Lower lobe of right lung (tissue), 2 donors: ENCODE results near the gene MUC21. TPM values are rescaled to one million over a fixed set of nuclear protein-coding genes. Genes with fewer than 3 reads are reported as not detected.

Experiments used
- ATAC-seq, 2 donors: fragments of 200-7000 bp; cut with Tn5 transposase; one replicate each; pipeline ENCODE4 v1.9.1; 2020 to 2022; ENCODE audit warnings: mild to moderate bottlenecking in 2 of 2, moderate library complexity in 2 of 2
- DNase-seq: peaks from one replicate; pipeline ENCODE4 v3.0.0-alpha.2; 2020
- H3K27ac ChIP-seq: fragments of 200-600 bp; one replicate; pipeline ENCODE4 v1.8.0; 2022
- H3K27me3 ChIP-seq: fragments of 200-600 bp; one replicate; pipeline ENCODE4 v1.8.0; 2022; ENCODE audit warnings: low read depth
- H3K36me3 ChIP-seq: fragments of 200-600 bp; one replicate; pipeline ENCODE4 v1.8.0; 2022; ENCODE audit warnings: mild to moderate bottlenecking
- H3K4me1 ChIP-seq: fragments of 200-600 bp; one replicate; pipeline ENCODE4 v1.8.0; 2022
- H3K4me3 ChIP-seq: fragments of 200-600 bp; one replicate; pipeline ENCODE4 v1.8.0; 2022; ENCODE audit warnings: mild to moderate bottlenecking
- H3K9me3 ChIP-seq: fragments of 200-600 bp; one replicate; pipeline ENCODE4 v1.8.0; 2022
- CTCF ChIP-seq: fragments of 200-600 bp; IDR thresholded peaks from one replicate; pipeline ENCODE4 v1.8.0; 2022; ENCODE audit warnings: antibody characterized with exemption, mild to moderate bottlenecking
- intact Hi-C: fragments of 100-400 bp; cut with DNase I; formaldehyde crosslinking; loops from one replicate; pipeline ENCODE4 v1.11.0; 2022
- total RNA-seq: library from RNA; stranded (reverse); fragmentation: NEBNext Ultra II Directional; extraction: Animal tissue kit (Norgen Biotek cat#: 25700); gene quantifications from one replicate; pipeline ENCODE4 v1.2.1, GENCODE V29; 2021
- donor health status: DM: no; HTN: yes; CAD: no; lungs with severe emphysema.

MUC21 gene
- total RNA-seq, 1 donor from 2014 or later = 3.8 TPM

- H3K9me3 ChIP-seq = no peaks in the 10 kb centered on the region
- DNase-seq (no peak), ATAC-seq (peak; percentile 80 to 90)
- no peaks in the 10 kb centered on the region for H3K27me3 ChIP-seq
- intact Hi-C loops = no loop called here
- TF ChIP-seq CTCF = no peak
- no peak overlapping the region for H3K4me3 ChIP-seq
- no peak overlapping the region for H3K27ac ChIP-seq
- peaks cover 21% of the 10 kb centered on the region for H3K4me1 ChIP-seq
- no peaks in the 10 kb centered on the region for H3K36me3 ChIP-seq
Observed at GRCh38 chr6:30960907-30961673, 22.4 kb upstream of the MUC21 start.

- Histone ChIP-seq H3K9me3 (no peaks in the 10 kb centered on the region), H3K27me3 (no peaks in the 10 kb centered on the region), H3K4me3 (no peak overlapping the region), H3K4me1 (peaks cover 18% of the 10 kb centered on the region), H3K36me3 (no peaks in the 10 kb centered on the region), H3K27ac (no peak overlapping the region)
- TF ChIP-seq CTCF = no peak
- no peak for ATAC-seq
- no peak for DNase-seq
- intact Hi-C loops = no loop called here
Observed at GRCh38 chr6:30962716-30963115, 20.8 kb upstream of the MUC21 start.

DNA sequence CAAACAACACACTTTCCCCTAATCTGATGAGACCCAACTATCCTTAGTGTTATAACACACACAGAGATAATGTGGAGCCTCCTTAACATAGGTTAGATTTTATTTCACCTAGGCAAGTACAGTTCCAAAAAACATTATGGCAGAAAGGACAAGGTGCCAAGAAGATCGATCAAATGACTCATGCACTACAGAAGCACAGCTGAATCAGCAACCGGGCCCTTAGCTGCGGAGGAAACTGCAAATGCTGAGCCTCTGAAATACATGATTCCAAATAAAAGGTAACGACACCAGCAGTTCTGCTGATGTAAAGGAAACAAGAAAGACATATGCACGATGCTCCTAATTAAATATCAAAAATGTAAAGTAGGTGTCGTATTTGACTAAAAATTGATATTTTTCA, 19.9 kb upstream of the MUC21 start:
- DNase-seq (no peak), ATAC-seq (no peak)
- H3K4me1 ChIP-seq = peaks cover 18% of the 10 kb centered on the region
- TF ChIP-seq CTCF = no peak
- H3K9me3 ChIP-seq = no peaks in the 10 kb centered on the region
- intact Hi-C loops = no loop called here
- H3K27me3 ChIP-seq = no peaks in the 10 kb centered on the region
- H3K4me3 ChIP-seq = no peak overlapping the region
- no peaks in the 10 kb centered on the region for H3K36me3 ChIP-seq
- no peak overlapping the region for H3K27ac ChIP-seq

DNA sequence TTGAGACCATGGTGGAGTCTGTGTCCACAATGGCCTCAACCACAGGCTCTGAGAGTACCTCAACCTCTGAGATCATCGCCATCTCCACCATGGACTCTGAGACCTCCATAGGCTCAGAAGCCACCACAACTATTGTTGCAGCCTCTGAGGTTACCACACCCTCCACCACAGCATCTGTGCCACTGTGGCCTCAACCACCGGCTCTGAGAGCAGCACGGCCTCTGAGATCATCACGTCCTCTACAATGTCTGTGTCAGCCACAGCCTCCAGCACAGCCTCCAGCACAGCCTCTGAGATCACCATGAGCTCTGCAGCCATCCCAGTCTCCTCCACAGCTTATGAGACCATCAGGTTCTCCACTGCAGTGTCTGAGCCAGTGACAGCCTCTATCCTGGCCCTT, 19.4 kb upstream of the MUC21 start:
- intact Hi-C loops = no loop called here
- ATAC-seq = peak in 1 of 2 donors; percentile 27
- Histone ChIP-seq H3K36me3 (no peaks in the 10 kb centered on the region), H3K9me3 (no peaks in the 10 kb centered on the region), H3K27ac (no peak overlapping the region), H3K27me3 (no peaks in the 10 kb centered on the region), H3K4me1 (peaks cover 18% of the 10 kb centered on the region), H3K4me3 (no peak overlapping the region)
- no peak for DNase-seq
- no peak for TF ChIP-seq CTCF

DNA sequence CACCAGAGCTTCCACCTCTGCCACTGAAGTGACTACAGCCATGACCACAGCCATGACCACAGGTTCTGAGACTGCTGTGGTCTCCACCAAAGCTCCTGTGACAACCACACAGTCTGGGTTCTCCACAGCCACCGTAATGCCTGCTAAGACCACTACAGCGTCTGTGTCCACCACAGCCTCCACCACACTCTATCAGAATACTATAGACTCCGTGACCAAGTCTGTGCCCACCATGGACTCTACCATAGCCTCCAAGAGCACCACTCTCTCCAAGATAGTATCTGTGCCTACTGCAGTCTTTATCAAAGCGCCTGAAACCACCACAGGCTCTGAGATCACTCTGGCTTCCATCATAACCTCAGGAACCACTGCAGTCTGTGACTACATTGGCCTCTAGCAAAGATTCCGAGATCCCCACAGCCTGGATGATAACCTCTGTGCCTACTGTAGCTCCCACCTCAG, 18.3 kb upstream of the MUC21 start:
- intact Hi-C loops = no loop called here
- peak in 1 of 2 donors; percentile 28 for ATAC-seq
- Histone ChIP-seq H3K27me3 (no peaks in the 10 kb centered on the region), H3K9me3 (no peaks in the 10 kb centered on the region), H3K4me1 (peaks cover 18% of the 10 kb centered on the region), H3K27ac (no peak overlapping the region), H3K4me3 (no peak overlapping the region), H3K36me3 (no peaks in the 10 kb centered on the region)
- no peak for TF ChIP-seq CTCF
- DNase-seq = no peak
